OCI-LY3 (cell line): Measurements from ENCODE around the gene TPCN2.

Experiments
- H2AFZ ChIP-seq: fragments of 200-600, 300-600 bp; shearing (Covaris generic); 2 replicates; pipeline ENCODE4 v1.6.0; 2014; ENCODE audit warnings: antibody characterized with exemption, low read depth, low read length
- H3K27ac ChIP-seq: fragments of 200-600, 300-600 bp; sonication (generic); 2 replicates; pipeline ENCODE4 v1.5.1; 2014; ENCODE audit warnings: mild to moderate bottlenecking, low read length, moderate library complexity, mixed read lengths
- H3K27me3 ChIP-seq: fragments of 200-600, 300-600 bp; sonication (generic); 2 replicates; pipeline ENCODE4 v1.6.1; 2014; ENCODE audit warnings: low read depth, low read length, mixed read lengths
- H3K36me3 ChIP-seq: fragments of 200-600, 300-600 bp; sonication (generic); replicated peaks from 2 replicates; pipeline ENCODE3; 2014; ENCODE audit warnings: low read depth, low read length, mixed read lengths
- H3K4me1 ChIP-seq: fragments of 300-600, 200-600 bp; sonication (generic); 2 replicates; pipeline ENCODE4 v1.6.1; 2014; ENCODE audit warnings: low read length, mixed read lengths
- H3K4me2 ChIP-seq: fragments of 200-600, 300-600 bp; sonication (generic); 2 replicates; pipeline ENCODE4 v1.6.1; 2014; ENCODE audit warnings: low read length, mixed read lengths
- H3K4me3 ChIP-seq: fragments of 300-600, 200-600 bp; sonication (generic); 2 replicates; pipeline ENCODE4 v1.5.1; 2014; ENCODE audit warnings: antibody characterized with exemption, mild to moderate bottlenecking, low read length, moderate library complexity
- H3K79me2 ChIP-seq: fragments of 300-600, 200-600 bp; shearing (Covaris generic); 2 replicates; pipeline ENCODE4 v1.6.1; 2014; ENCODE audit warnings: mild to moderate bottlenecking, low read length, mixed read lengths
- H3K9ac ChIP-seq: fragments of 300-600, 200-600 bp; shearing (Covaris generic); 2 replicates; pipeline ENCODE4 v1.6.0; 2014; ENCODE audit warnings: mild to moderate bottlenecking, low read length, moderate library complexity
- H3K9me3 ChIP-seq: fragments of 200-600, 300-600 bp; shearing (Covaris generic); 2 replicates; pipeline ENCODE4 v1.6.1; 2014; ENCODE audit warnings: low read length, mixed read lengths; ENCODE audit not compliant: insufficient read depth
- H4K20me1 ChIP-seq: fragments of 200-600, 300-600 bp; sonication (generic); 2 replicates; pipeline ENCODE4 v1.6.1; 2016; ENCODE audit warnings: low read length, mixed read lengths; ENCODE audit not compliant: insufficient read depth
- EZH2phosphoT487 ChIP-seq: fragments of 200-600 bp; shearing (Covaris generic); IDR thresholded peaks from 2 replicates; pipeline ENCODE4 v1.6.1; 2018; ENCODE audit warnings: antibody characterized with exemption, mixed run types, low read depth
- TF ChIP-seq, protein P1 (sequence below): fragments of 200-600, 300-600 bp; sonication (generic); IDR thresholded peaks from 2 replicates; pipeline ENCODE4 v1.5.1; 2014; ENCODE audit warnings: antibody characterized with exemption, low read length, low read depth

Gene TPCN2

DNA sequence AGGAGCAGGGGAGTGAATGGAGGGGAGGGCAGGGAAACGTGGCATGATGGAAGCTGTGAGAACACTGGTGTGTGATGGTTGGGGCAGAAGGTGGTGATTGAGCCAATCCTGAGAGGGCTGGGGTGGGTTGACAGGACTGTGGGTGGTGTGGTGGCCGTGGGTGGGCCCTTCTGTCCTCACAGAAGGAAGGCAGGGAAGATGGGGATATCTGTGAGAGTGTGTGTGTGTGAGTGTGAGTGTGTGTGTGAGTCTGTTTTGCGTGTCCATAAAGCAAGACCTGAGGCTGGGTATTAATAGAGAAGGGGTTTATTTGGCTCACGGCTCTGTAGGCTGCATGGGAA is 13.0 kb downstream of the TPCN2 start:
- Histone ChIP-seq H3K27ac (no peak overlapping the region), H3K79me2 (peaks cover 7% of the 10 kb centered on the region), H3K4me2 (no peak overlapping the region), H2AFZ (no peak overlapping the region), H3K36me3 (peaks cover 15% of the 10 kb centered on the region), H3K27me3 (no peaks in the 10 kb centered on the region), H3K9ac (no peak overlapping the region), H3K9me3 (no peaks in the 10 kb centered on the region), H3K4me3 (no peak overlapping the region), H3K4me1 (peaks cover 6% of the 10 kb centered on the region), H4K20me1 (peaks cover 52% of the 10 kb centered on the region)
- TF ChIP-seq, protein P1, sequence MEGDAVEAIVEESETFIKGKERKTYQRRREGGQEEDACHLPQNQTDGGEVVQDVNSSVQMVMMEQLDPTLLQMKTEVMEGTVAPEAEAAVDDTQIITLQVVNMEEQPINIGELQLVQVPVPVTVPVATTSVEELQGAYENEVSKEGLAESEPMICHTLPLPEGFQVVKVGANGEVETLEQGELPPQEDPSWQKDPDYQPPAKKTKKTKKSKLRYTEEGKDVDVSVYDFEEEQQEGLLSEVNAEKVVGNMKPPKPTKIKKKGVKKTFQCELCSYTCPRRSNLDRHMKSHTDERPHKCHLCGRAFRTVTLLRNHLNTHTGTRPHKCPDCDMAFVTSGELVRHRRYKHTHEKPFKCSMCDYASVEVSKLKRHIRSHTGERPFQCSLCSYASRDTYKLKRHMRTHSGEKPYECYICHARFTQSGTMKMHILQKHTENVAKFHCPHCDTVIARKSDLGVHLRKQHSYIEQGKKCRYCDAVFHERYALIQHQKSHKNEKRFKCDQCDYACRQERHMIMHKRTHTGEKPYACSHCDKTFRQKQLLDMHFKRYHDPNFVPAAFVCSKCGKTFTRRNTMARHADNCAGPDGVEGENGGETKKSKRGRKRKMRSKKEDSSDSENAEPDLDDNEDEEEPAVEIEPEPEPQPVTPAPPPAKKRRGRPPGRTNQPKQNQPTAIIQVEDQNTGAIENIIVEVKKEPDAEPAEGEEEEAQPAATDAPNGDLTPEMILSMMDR, result no peak

DNA sequence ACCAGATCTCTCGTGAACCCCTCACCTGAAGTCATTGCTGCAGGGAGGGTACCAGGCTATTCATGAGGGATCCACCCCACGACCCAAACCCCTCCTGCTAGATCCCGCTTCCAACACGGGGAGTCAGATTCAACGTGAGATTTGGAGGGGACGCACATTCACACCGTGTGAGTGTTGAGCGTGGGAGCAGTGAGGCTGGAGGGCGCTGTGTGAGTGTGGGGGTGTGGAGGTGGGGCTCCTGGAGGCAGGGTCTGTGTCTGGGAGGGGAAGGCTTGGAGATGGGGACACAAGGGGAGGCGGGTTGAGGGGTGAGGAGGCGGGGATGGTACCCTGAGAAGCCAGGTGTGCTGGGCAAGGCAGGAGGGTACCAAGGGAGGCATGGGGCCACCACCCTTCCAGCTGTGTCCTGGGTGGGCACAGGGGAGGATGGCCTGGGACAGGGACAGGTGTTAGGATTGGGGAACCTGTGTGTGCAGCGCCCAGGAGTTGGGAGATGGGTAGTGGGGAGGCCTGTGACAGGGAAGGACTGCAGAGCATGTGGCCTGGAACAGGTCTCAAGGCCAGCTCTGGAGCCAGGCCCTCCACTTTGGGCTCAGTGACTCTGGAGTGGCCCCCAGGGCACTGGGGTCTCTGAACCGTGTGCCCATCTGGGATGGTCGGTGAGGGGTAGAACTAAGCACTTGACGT is 13.6 kb downstream of the TPCN2 start:
- no peaks in the 10 kb centered on the region for H3K9me3 ChIP-seq
- H3K79me2 ChIP-seq, result peaks cover 2% of the 10 kb centered on the region
- no peak overlapping the region for H3K4me3 ChIP-seq
- no peak overlapping the region for H3K27ac ChIP-seq
- peaks cover 58% of the 10 kb centered on the region for H4K20me1 ChIP-seq
- TF ChIP-seq, protein P1, result no peak
- no peak for TF ChIP-seq EZH2phosphoT487
- peaks cover 11% of the 10 kb centered on the region for H3K36me3 ChIP-seq
- no peak overlapping the region for H2AFZ ChIP-seq
- no peak overlapping the region for H3K4me2 ChIP-seq
- no peak overlapping the region for H3K9ac ChIP-seq
- H3K27me3 ChIP-seq, result no peaks in the 10 kb centered on the region
- peaks cover under 1% of the 10 kb centered on the region; the same call in 1 of the 2 replicates for H3K4me1 ChIP-seq

DNA sequence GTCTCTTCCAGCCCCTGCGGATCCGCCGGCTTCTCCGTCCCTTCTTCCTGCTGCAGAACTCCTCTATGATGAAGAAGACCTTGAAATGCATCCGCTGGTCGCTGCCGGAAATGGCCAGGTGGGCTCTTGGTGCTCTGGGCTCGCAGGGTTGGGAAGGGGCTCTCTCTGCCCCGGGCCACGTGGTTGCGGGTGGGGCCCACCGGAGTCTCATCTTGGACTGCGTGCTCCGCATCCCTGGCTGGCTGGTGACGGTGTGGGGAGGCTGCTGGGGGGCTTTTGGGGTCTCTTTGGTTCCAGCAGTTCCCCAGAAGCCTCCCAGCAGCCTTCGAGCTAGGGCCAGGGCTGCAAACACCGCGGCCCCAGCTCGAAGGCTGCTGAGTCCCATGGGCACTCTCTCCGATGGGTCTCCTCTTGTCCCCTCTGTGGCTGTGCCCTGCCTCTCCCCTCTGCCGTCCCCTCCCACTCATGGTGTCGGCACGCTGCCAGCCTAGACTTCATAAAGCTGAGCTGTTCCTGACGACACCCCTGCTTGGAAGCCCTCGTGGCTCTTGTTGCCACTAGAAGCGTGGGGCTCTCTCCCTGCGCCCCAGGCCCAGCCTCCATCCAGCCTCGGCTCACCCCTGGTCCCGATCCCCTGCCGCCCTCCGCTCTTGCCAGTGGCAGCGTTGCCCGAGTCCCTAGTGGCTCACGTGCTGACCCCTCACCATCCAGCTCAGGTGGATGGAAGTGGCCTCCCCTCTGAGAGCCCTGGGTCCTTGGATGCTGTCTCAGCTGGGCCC is 14.3 kb downstream of the TPCN2 start:
- Histone ChIP-seq H3K4me1 (no peaks in the 10 kb centered on the region), H3K4me2 (no peak overlapping the region), H2AFZ (no peak overlapping the region), H4K20me1 (peaks cover 59% of the 10 kb centered on the region), H3K79me2 (no peaks in the 10 kb centered on the region; the same call in 1 of the 2 replicates), H3K27ac (no peak overlapping the region), H3K36me3 (peaks cover 6% of the 10 kb centered on the region), H3K27me3 (no peaks in the 10 kb centered on the region), H3K9ac (no peak overlapping the region), H3K4me3 (no peak overlapping the region), H3K9me3 (no peaks in the 10 kb centered on the region)
- TF ChIP-seq EZH2phosphoT487, result no peak
- TF ChIP-seq, protein P1, result no peak

DNA sequence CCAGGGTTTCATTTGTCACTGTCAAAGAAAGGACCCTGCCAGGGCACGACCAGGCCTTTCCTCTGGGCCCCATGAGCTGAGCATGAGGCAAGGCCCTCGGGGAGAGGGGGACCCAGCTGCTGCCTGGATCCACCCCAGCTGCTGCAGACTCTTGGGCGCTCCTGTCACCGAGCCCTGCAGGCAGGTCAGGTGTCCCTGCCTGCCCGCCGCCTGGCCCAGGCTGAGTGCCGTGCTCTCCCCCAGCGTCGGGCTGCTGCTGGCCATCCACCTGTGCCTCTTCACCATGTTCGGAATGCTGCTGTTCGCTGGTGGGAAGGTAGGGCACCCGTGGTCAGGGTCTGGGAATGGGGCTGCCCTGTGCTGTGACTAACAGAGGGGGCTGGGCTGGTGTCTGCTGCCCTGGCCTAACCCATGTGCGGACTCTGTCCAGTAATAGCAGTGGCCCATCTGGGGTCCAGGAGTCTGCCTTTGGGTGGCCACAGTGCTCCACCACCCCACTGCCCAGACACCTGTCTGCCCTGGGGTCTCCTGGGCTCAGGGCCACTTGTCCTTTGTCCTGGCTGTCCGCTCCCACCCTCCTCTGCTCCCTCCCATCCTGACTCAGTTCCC is 15.0 kb downstream of the TPCN2 start:
- Histone ChIP-seq H3K9me3 (no peaks in the 10 kb centered on the region), H3K4me1 (no peaks in the 10 kb centered on the region), H3K4me2 (no peak overlapping the region), H3K36me3 (peaks cover 5% of the 10 kb centered on the region), H2AFZ (no peak overlapping the region), H4K20me1 (peaks cover 59% of the 10 kb centered on the region), H3K27ac (no peak overlapping the region), H3K79me2 (no peaks in the 10 kb centered on the region; the same call in 1 of the 2 replicates), H3K27me3 (no peaks in the 10 kb centered on the region), H3K4me3 (no peak overlapping the region), H3K9ac (no peak overlapping the region)
- TF ChIP-seq, protein P1, result no peak
- TF ChIP-seq EZH2phosphoT487, result no peak
